ENCODE data around the gene OSBPL1A. TPM values are rescaled to one million over a fixed set of nuclear protein-coding genes. Genes with fewer than 3 reads are reported as not detected.

OSBPL1A gene
- polyA plus RNA-seq, 2 of the 4 experiments (the other 2 are of a cell fraction), result 10.5 to 22.1 TPM

DNA sequence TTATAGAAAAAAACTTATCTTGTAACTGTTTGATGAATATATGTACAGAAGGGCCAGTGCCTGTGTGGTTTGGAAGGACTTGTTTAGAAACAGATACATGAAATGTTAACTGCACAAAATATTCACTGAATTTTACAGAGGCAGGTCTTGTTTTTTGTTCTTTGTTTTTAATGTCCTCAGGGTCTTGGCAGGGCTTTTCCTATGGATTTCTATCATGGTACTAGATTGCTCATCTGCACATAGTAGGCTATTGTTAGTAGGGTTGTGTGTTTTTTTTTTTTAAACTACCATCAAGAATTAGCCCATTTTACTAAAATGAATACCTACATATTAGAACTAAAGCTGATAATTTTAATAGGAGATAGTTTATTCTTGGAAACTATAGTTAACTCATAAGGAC, 255.2 kb downstream of the OSBPL1A start (continued):
- TF ChIP-seq, protein P1, sequence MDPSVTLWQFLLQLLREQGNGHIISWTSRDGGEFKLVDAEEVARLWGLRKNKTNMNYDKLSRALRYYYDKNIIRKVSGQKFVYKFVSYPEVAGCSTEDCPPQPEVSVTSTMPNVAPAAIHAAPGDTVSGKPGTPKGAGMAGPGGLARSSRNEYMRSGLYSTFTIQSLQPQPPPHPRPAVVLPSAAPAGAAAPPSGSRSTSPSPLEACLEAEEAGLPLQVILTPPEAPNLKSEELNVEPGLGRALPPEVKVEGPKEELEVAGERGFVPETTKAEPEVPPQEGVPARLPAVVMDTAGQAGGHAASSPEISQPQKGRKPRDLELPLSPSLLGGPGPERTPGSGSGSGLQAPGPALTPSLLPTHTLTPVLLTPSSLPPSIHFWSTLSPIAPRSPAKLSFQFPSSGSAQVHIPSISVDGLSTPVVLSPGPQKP (IDR thresholded peaks at IDR 0.05; ENCODE audit: low read depth, low read length), result no peak
- TF ChIP-seq ESRRA (IDR thresholded peaks at IDR 0.05; ENCODE audit: borderline replicate concordance, low read length) (no peak), NPAS2 (CRISPR knock-in tag; IDR thresholded peaks at IDR 0.05; ENCODE audit: borderline replicate concordance) (no peak), MYC (IDR thresholded peaks at IDR 0.05; ENCODE audit: borderline replicate concordance, low read length) (no peak)

DNA sequence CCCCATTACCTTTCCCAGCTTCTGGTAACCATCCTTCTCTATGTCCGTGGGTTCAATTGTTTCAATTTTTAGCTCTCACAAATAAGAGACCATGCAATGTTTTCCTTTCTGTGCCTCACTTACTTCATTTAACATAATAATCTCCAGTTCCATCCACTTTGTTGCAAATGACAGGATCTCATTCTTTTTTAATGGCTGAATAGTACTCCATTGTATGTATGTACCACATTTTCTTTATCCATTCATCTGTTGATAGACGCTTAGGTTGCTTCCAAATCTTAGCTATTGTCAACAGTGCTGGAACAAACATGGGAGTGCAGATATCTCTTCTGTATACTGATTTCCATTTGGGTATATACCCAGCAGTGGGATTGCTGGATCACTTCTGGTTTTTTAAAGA, 256.9 kb downstream of the OSBPL1A start:
- ChIA-PET CTCF (interaction anchor here (1.2 kb wide), 1 partner anchor 15 kb away, joined by 3 read pairs; no protein-coding TSS in a partner anchor), POLR2A (no interaction called here)
- FAIRE-seq (no peak), DNase-seq (ENCODE audit: low read depth in 1 of 2, low spot score in 1 of 2) (no peak), ATAC-seq (no peak)
- H3K9me3 ChIP-seq, result no peaks in the 10 kb centered on the region
- H3K4me2 ChIP-seq, result no peak overlapping the region
- 89% methylated on average over 2 of the region's 2 CpGs for WGBS (ENCODE audit: missing lambda C conversion rate)
- TF ChIP-seq ZNF302 (CRISPR knock-in tag; IDR thresholded peaks at IDR 0.05), result no peak
- no peak for TF ChIP-seq NFE2L2 (conservative IDR thresholded peaks at IDR 0.05; ENCODE audit: low read length)
- TF ChIP-seq MAFK (IDR thresholded peaks at IDR 0.05; ENCODE audit: partially characterized antibody), result no peak
- no peak for TF ChIP-seq HEYL (CRISPR knock-in tag; IDR thresholded peaks at IDR 0.05)
- TF ChIP-seq, protein P2, sequence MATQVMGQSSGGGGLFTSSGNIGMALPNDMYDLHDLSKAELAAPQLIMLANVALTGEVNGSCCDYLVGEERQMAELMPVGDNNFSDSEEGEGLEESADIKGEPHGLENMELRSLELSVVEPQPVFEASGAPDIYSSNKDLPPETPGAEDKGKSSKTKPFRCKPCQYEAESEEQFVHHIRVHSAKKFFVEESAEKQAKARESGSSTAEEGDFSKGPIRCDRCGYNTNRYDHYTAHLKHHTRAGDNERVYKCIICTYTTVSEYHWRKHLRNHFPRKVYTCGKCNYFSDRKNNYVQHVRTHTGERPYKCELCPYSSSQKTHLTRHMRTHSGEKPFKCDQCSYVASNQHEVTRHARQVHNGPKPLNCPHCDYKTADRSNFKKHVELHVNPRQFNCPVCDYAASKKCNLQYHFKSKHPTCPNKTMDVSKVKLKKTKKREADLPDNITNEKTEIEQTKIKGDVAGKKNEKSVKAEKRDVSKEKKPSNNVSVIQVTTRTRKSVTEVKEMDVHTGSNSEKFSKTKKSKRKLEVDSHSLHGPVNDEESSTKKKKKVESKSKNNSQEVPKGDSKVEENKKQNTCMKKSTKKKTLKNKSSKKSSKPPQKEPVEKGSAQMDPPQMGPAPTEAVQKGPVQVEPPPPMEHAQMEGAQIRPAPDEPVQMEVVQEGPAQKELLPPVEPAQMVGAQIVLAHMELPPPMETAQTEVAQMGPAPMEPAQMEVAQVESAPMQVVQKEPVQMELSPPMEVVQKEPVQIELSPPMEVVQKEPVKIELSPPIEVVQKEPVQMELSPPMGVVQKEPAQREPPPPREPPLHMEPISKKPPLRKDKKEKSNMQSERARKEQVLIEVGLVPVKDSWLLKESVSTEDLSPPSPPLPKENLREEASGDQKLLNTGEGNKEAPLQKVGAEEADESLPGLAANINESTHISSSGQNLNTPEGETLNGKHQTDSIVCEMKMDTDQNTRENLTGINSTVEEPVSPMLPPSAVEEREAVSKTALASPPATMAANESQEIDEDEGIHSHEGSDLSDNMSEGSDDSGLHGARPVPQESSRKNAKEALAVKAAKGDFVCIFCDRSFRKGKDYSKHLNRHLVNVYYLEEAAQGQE (IDR thresholded peaks at IDR 0.05), result no peak
- TF ChIP-seq, protein P3, sequence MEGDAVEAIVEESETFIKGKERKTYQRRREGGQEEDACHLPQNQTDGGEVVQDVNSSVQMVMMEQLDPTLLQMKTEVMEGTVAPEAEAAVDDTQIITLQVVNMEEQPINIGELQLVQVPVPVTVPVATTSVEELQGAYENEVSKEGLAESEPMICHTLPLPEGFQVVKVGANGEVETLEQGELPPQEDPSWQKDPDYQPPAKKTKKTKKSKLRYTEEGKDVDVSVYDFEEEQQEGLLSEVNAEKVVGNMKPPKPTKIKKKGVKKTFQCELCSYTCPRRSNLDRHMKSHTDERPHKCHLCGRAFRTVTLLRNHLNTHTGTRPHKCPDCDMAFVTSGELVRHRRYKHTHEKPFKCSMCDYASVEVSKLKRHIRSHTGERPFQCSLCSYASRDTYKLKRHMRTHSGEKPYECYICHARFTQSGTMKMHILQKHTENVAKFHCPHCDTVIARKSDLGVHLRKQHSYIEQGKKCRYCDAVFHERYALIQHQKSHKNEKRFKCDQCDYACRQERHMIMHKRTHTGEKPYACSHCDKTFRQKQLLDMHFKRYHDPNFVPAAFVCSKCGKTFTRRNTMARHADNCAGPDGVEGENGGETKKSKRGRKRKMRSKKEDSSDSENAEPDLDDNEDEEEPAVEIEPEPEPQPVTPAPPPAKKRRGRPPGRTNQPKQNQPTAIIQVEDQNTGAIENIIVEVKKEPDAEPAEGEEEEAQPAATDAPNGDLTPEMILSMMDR (IDR thresholded peaks at IDR 0.05), result no peak
- H3K4me1 ChIP-seq, result peaks cover 22% of the 10 kb centered on the region
- no peak overlapping the region for H3K27ac ChIP-seq
- H3K4me3 ChIP-seq, result no peak overlapping the region

DNA sequence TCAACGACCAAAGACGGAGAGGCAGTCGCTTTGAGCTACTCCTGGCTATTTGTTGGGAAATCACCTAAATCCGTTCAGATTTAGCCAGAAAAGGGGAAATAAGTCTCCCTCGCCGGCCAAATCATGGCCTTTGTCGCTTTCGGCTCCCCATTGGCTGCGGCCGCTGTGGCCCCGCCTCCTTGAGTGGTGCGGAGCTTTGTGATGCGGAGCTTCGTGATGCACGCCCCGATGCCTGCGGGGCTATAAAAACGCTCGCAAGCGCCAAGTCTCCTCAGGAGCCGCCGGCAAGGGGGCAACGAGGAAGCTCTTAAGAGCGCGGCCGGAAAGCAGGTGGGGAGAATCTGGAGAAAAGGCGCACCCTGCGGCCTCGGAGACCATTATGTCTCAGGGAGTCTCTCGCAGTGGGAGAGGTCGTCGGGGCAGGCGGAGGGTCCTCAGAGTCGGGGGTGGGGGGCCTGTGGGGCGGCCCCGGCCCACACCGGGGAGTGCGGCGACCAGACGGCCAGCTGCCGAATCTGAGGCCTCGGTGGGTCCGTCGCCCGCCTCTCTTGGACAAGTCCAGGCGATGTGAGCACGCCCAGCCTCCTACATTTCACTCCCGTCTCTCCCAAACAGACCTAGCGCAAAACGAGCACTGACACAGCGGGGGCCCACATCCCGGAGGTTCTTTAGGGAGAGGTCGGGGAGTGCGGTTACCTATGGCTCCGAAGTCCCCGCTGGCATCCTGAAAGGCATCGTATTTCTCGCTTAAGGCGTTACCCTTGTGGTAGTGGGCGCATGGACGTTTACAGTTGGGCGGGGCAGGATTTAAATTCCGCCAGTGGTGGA, 258.6 kb downstream of the OSBPL1A start, which contains the start of gene CABYR:
CABYR (plus strand) TSS at position 274 of the 828 bp plus-strand sequence. CDS start 4,053 bp downstream, outside the sequence.
- Histone ChIP-seq H3K4me2 (peak within 1 kb of the TSS; percentile 66), H3K27ac (peak within 1 kb of the TSS; percentile 93 to 94), H3K4me3 (peak within 1 kb of the TSS; percentile 95), H3K4me1 (peaks cover 22% of the 10 kb centered on the region), H3K9me3 (no peaks in the 10 kb centered on the region)
- POLR2A ChIA-PET, result interaction anchor here (0.5 to 1.7 kb wide), 42 partner anchors 9 to 641 kb away, joined by 3 to 28 read pairs (median 4); partner anchors contain the start of genes IMPACT, OSBPL1A and TTC39C
- DNase-seq (ENCODE audit: low read depth in 1 of 2, low spot score in 1 of 2), result peak; percentile 58 to 91
- under 1% methylated on average over 32 of the region's 63 CpGs for WGBS (ENCODE audit: missing lambda C conversion rate)
- FAIRE-seq, result no peak
- CTCF ChIA-PET, result interaction anchor here (0.8 to 0.9 kb wide), 2 partner anchors 14 to 85 kb away, joined by 3 to 4 read pairs; no protein-coding TSS in a partner anchor
- ATAC-seq, result peak; percentile 95 to 96
- TF ChIP-seq BHLHE40 (IDR thresholded peaks at IDR 0.05; ENCODE audit: low read depth, low read length), result no peak
- no peak for TF ChIP-seq CHD4 (IDR thresholded peaks at IDR 0.05; ENCODE audit: borderline replicate concordance)
- TF ChIP-seq NFE2L2 (conservative IDR thresholded peaks at IDR 0.05; ENCODE audit: low read length), result no peak
- no peak for TF ChIP-seq ZC3H11A (IDR thresholded peaks at IDR 0.05)
- TF ChIP-seq GATA3 (IDR thresholded peaks at IDR 0.05; ENCODE audit: borderline replicate concordance), result no peak
- no peak for TF ChIP-seq ZFP36 (IDR thresholded peaks at IDR 0.05; ENCODE audit: borderline replicate concordance, partially characterized antibody)
- no peak for TF ChIP-seq RARB (CRISPR knock-in tag; IDR thresholded peaks at IDR 0.05)
- TF ChIP-seq JUNB (IDR thresholded peaks at IDR 0.05), result no peak
- TF ChIP-seq ESRRA (IDR thresholded peaks at IDR 0.05; ENCODE audit: borderline replicate concordance, low read length), result no peak
- TF ChIP-seq FOSL2 (IDR thresholded peaks at IDR 0.05), result no peak
- TF ChIP-seq FOSL2 (CRISPR knock-in tag; IDR thresholded peaks at IDR 0.05), result no peak
- TF ChIP-seq SMC3 (IDR thresholded peaks at IDR 0.05), result no peak
- no peak for TF ChIP-seq CEBPB (IDR thresholded peaks at IDR 0.05)
- TF ChIP-seq, protein P2 (IDR thresholded peaks at IDR 0.05), result peak; percentile 27; the same call in 1 of the 2 replicates
- TF ChIP-seq CBX8 (IDR thresholded peaks at IDR 0.05), result no peak
- TF ChIP-seq, protein P4, sequence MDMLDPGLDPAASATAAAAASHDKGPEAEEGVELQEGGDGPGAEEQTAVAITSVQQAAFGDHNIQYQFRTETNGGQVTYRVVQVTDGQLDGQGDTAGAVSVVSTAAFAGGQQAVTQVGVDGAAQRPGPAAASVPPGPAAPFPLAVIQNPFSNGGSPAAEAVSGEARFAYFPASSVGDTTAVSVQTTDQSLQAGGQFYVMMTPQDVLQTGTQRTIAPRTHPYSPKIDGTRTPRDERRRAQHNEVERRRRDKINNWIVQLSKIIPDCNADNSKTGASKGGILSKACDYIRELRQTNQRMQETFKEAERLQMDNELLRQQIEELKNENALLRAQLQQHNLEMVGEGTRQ (IDR thresholded peaks at IDR 0.05), result no peak
